NCI-H1105 treated with DMSO at 0.1 percent for 48 hours (cell line): ENCODE results near the gene CRHR1.
"Not testable (repeated sequence)": the region's sequence is repeated elsewhere in the genome, so short reads cannot be mapped to it uniquely, and the experiment has no call there.

Experiments used
- DNase-seq: peaks from one replicate; lab custom pipeline; 2025; lab: John Stamatoyannopoulos, UW

The CRHR1 gene

GRCh38 chr17:45846223-45846622 is 62.1 kb downstream of the CRHR1 start:
- no peak for DNase-seq

- no peak for DNase-seq
Measured at GRCh38 chr17:45846646-45847045, 62.5 kb downstream of the CRHR1 start.

GRCh38 chr17:45847101-45847500 is 63.0 kb downstream of the CRHR1 start:
- DNase-seq, result no peak

GRCh38 chr17:45847747-45848146 is 63.6 kb downstream of the CRHR1 start:
- DNase-seq, result no peak

GRCh38 chr17:45848405-45848804 is 64.3 kb downstream of the CRHR1 start:
- no peak for DNase-seq

GRCh38 chr17:45848868-45849535 is 64.9 kb downstream of the CRHR1 start:
- DNase-seq, result no peak

- DNase-seq, result no peak
Measured at GRCh38 chr17:45849536-45849990, 65.4 kb downstream of the CRHR1 start.

- no peak for DNase-seq
Measured at GRCh38 chr17:45850011-45850410, 65.9 kb downstream of the CRHR1 start.

- DNase-seq, result no peak
Measured at GRCh38 chr17:45850468-45850867, 66.3 kb downstream of the CRHR1 start.

GRCh38 chr17:45851022-45851421 is 66.9 kb downstream of the CRHR1 start:
- no peak for DNase-seq

- DNase-seq, result no peak
Measured at GRCh38 chr17:45851464-45851863, 67.3 kb downstream of the CRHR1 start.

GRCh38 chr17:45851873-45852272 is 67.8 kb downstream of the CRHR1 start:
- DNase-seq, result no peak

GRCh38 chr17:45852535-45853297 is 68.6 kb downstream of the CRHR1 start:
- DNase-seq, result peak; percentile 51

GRCh38 chr17:45854209-45854608 is 70.1 kb downstream of the CRHR1 start:
- DNase-seq, result no peak

GRCh38 chr17:45855691-45856336 is 71.7 kb downstream of the CRHR1 start:
- DNase-seq, result no peak

- no peak for DNase-seq
Measured at GRCh38 chr17:45857977-45858708, 74.0 kb downstream of the CRHR1 start.

GRCh38 chr17:45861165-45861564 is 77.0 kb downstream of the CRHR1 start:
- no peak for DNase-seq

GRCh38 chr17:45862127-45862526 is 78.0 kb downstream of the CRHR1 start:
- DNase-seq, result not testable (repeated sequence)

- DNase-seq, result no peak
Measured at GRCh38 chr17:45863857-45864654, 79.9 kb downstream of the CRHR1 start.

GRCh38 chr17:45867171-45867570 is 83.1 kb downstream of the CRHR1 start:
- DNase-seq, result no peak

GRCh38 chr17:45867702-45868101 is 83.6 kb downstream of the CRHR1 start:
- no peak for DNase-seq
